SHP77 (cell line): ENCODE results near the gene TAF4B.
A peak's percentile ranks its signal among the peaks of the same experiment; 100 is the strongest.
"Not testable (repeated sequence)": the region's sequence is repeated elsewhere in the genome, so short reads cannot be mapped to it uniquely, and the experiment has no call there.

Source experiments
- DNase-seq, 2 experiments: peaks; one replicate each; lab custom pipeline; 2025; lab: John Stamatoyannopoulos, UW

Gene TAF4B

GRCh38 chr18:26226229-26227050 is at the start of gene TAF4B:
TAF4B (plus strand) TSS chr18:26226445; CDS start chr18:26226934, 489 bp downstream.
- DNase-seq, result peak; percentile 83 to 90

GRCh38 chr18:26181343-26181826 is 44.9 kb upstream of the TAF4B start:
- no peak for DNase-seq

GRCh38 chr18:26183395-26184112 is 42.7 kb upstream of the TAF4B start:
- DNase-seq, result no peak

- DNase-seq, result no peak
These were observed 41.0 kb upstream of the TAF4B start for GRCh38 chr18:26185267-26185666.

GRCh38 chr18:26190506-26190905 is 35.7 kb upstream of the TAF4B start:
- DNase-seq, result no peak

GRCh38 chr18:26192233-26192632 is 34.0 kb upstream of the TAF4B start:
- DNase-seq, result no peak

GRCh38 chr18:26196605-26197004 is 29.6 kb upstream of the TAF4B start:
- DNase-seq, result no peak

- not testable (repeated sequence) for DNase-seq
These were observed 24.2 kb upstream of the TAF4B start for GRCh38 chr18:26202001-26202400.

- no peak for DNase-seq
These were observed 20.9 kb upstream of the TAF4B start for GRCh38 chr18:26205318-26205717.

- no peak for DNase-seq
These were observed 19.8 kb upstream of the TAF4B start for GRCh38 chr18:26206488-26206887.

GRCh38 chr18:26207937-26208336 is 18.3 kb upstream of the TAF4B start:
- DNase-seq, result no peak

- DNase-seq, result no peak
These were observed 17.3 kb upstream of the TAF4B start for GRCh38 chr18:26208977-26209376.

- no peak for DNase-seq
These were observed 16.1 kb upstream of the TAF4B start for GRCh38 chr18:26210147-26210546.

GRCh38 chr18:26215247-26215970 is 10.8 kb upstream of the TAF4B start:
- DNase-seq, result no peak

GRCh38 chr18:26225022-26225693 is 1.1 kb upstream of the TAF4B start:
- DNase-seq, result peak; percentile 6 to 22

- DNase-seq, result no peak
These were observed 373 bp upstream of the TAF4B start for GRCh38 chr18:26225915-26226228.

- no peak for DNase-seq
These were observed 916 bp downstream of the TAF4B start for GRCh38 chr18:26227051-26227670.

- DNase-seq, result no peak
These were observed 2.5 kb downstream of the TAF4B start for GRCh38 chr18:26228562-26229260.

- DNase-seq, result no peak
These were observed 4.3 kb downstream of the TAF4B start for GRCh38 chr18:26230497-26230896.

GRCh38 chr18:26233208-26233607 is 7.0 kb downstream of the TAF4B start:
- DNase-seq, result no peak

GRCh38 chr18:26237363-26237762 is 11.1 kb downstream of the TAF4B start:
- not testable (repeated sequence) for DNase-seq
